Measurements from ENCODE around the gene ITSN1.

GRCh38 chr21:33937931-33938339 is 295.6 kb downstream of the ITSN1 start:
- TF ChIP-seq CTCF (conservative IDR thresholded peaks at IDR 0.05; ENCODE audit: low read depth in 2 of 2) (no peak), EZH2 (IDR thresholded peaks at IDR 0.05; ENCODE audit: low read depth, unreplicated experiment) (no peak), POLR2AphosphoS5 (IDR thresholded peaks at IDR 0.05; ENCODE audit: low read depth) (no peak), REST (IDR thresholded peaks at IDR 0.05; ENCODE audit: unreplicated experiment) (no peak), JUNB (IDR thresholded peaks at IDR 0.05; ENCODE audit: unreplicated experiment) (no peak), ETS1 (IDR thresholded peaks at IDR 0.05) (no peak), CREB1 (CRISPR knock-in tag; IDR thresholded peaks at IDR 0.05; ENCODE audit: low read depth) (no peak), STAT1 (IDR thresholded peaks at IDR 0.05; ENCODE audit: unreplicated experiment) (no peak), EZH2phosphoT487 (IDR thresholded peaks at IDR 0.05; ENCODE audit: unreplicated experiment) (no peak)
